ENCODE measurements around the gene ZFAND3. TPM values are rescaled to one million over a fixed set of nuclear protein-coding genes. Genes with fewer than 3 reads are reported as not detected.
A peak's percentile ranks its signal among the peaks of the same experiment; 100 is the strongest.

The ZFAND3 gene
- total RNA-seq, 1 donor from 2014 or later, result 31.2 TPM

- Histone ChIP-seq H3K4me3 (no peak overlapping the region), H3K27ac (no peak overlapping the region), H3K36me3 (no peaks in the 10 kb centered on the region), H3K27me3 (no peaks in the 10 kb centered on the region), H3K9me3 (no peaks in the 10 kb centered on the region), H3K4me1 (peaks cover 18% of the 10 kb centered on the region)
- DNase-seq (ENCODE audit: extremely low spot score in 2 of 2), result peak in 1 of 2 donors; percentile 65
- TF ChIP-seq POLR2A (IDR thresholded peaks at IDR 0.05), result no peak
- no peak for TF ChIP-seq CTCF (IDR thresholded peaks at IDR 0.05)
- no peak for TF ChIP-seq POLR2AphosphoS5 (IDR thresholded peaks at IDR 0.05; ENCODE audit: insufficient read depth in 1 of 2, low read depth in 1 of 2)
- intact Hi-C loops (cut with DNase I), result no loop called here
Observed at GRCh38 chr6:37812841-37813240, 6.7 kb upstream of the ZFAND3 start.

GRCh38 chr6:37814374-37814773 lies 5.2 kb upstream of the ZFAND3 start:
- no peaks in the 10 kb centered on the region for H3K36me3 ChIP-seq
- no peak for DNase-seq (ENCODE audit: extremely low spot score in 2 of 2)
- H3K9me3 ChIP-seq, result no peaks in the 10 kb centered on the region
- H3K27me3 ChIP-seq, result no peaks in the 10 kb centered on the region
- no peak overlapping the region for H3K4me3 ChIP-seq
- no peak overlapping the region for H3K27ac ChIP-seq
- peaks cover 15% of the 10 kb centered on the region for H3K4me1 ChIP-seq
- intact Hi-C loops (cut with DNase I), result no loop called here
- no peak for TF ChIP-seq POLR2AphosphoS5 (IDR thresholded peaks at IDR 0.05; ENCODE audit: insufficient read depth in 1 of 2, low read depth in 1 of 2)
- no peak for TF ChIP-seq POLR2A (IDR thresholded peaks at IDR 0.05)
- no peak for TF ChIP-seq CTCF (IDR thresholded peaks at IDR 0.05)

- intact Hi-C loops (cut with DNase I), result no loop called here
- DNase-seq (ENCODE audit: extremely low spot score in 2 of 2), result no peak
Observed at GRCh38 chr6:37816599-37817375, 2.7 kb upstream of the ZFAND3 start.

GRCh38 chr6:37818536-37819176 lies 871 bp upstream of the ZFAND3 start:
- Histone ChIP-seq H3K4me1 (peaks cover 44% of the 10 kb centered on the region), H3K36me3 (no peaks in the 10 kb centered on the region), H3K27ac (peak overlapping the region; percentile 98), H3K9me3 (no peaks in the 10 kb centered on the region), H3K27me3 (no peaks in the 10 kb centered on the region), H3K4me3 (peak overlapping the region; percentile 67 to 83)
- DNase-seq (ENCODE audit: extremely low spot score in 2 of 2), result peak in 1 of 2 donors; percentile 96
- intact Hi-C loops (cut with DNase I), result no loop called here
- TF ChIP-seq CTCF (IDR thresholded peaks at IDR 0.05) (no peak), POLR2AphosphoS5 (IDR thresholded peaks at IDR 0.05; ENCODE audit: insufficient read depth in 1 of 2, low read depth in 1 of 2) (peak in 1 of 2 donors; percentile 92), POLR2A (IDR thresholded peaks at IDR 0.05) (peak in 1 of 2 donors; percentile 87)

More at GRCh38 chr6:37816599-37817375, 2.7 kb upstream of the ZFAND3 start:
- Histone ChIP-seq H3K9me3 (no peaks in the 10 kb centered on the region), H3K4me1 (peaks cover 27% of the 10 kb centered on the region), H3K36me3 (no peaks in the 10 kb centered on the region), H3K27me3 (no peaks in the 10 kb centered on the region), H3K4me3 (no peak overlapping the region), H3K27ac (no peak overlapping the region)
- no peak for TF ChIP-seq POLR2A (IDR thresholded peaks at IDR 0.05)
- no peak for TF ChIP-seq POLR2AphosphoS5 (IDR thresholded peaks at IDR 0.05; ENCODE audit: insufficient read depth in 1 of 2, low read depth in 1 of 2)
- no peak for TF ChIP-seq CTCF (IDR thresholded peaks at IDR 0.05)
